GM12891 (cell line): ENCODE data around the gene THSD4.
"Not testable (repeated sequence)": the region's sequence is repeated elsewhere in the genome, so short reads cannot be mapped to it uniquely, and the experiment has no call there.

Experiments
- DNase-seq: peaks from one replicate; pipeline ENCODE4 v3.0.0; 2011; ENCODE audit warnings: low spot score; ENCODE audit not compliant: insufficient read length
- FAIRE-seq: peaks from 2 replicates; lab custom pipeline; 2011; peaks lifted over from hg19 to GRCh38; lab: Jason Lieb, UNC
- PAX5 ChIP-seq: IDR thresholded peaks from 2 replicates; pipeline ENCODE4 v1.6.1; 2011; ENCODE audit warnings: low read length, moderate library complexity, mild to moderate bottlenecking; ENCODE audit not compliant: insufficient read depth, severe bottlenecking
- POLR2A ChIP-seq: IDR thresholded peaks from 2 replicates; pipeline ENCODE4 v1.6.1; 2011; ENCODE audit warnings: low read depth, low read length, control low read depth
- POLR2AphosphoS5 ChIP-seq: IDR thresholded peaks from 2 replicates; pipeline ENCODE4 v1.6.1; 2011; ENCODE audit warnings: low read depth, low read length, control low read depth
- POU2F2 ChIP-seq: IDR thresholded peaks from 2 replicates; pipeline ENCODE4 v1.6.1; 2011; ENCODE audit warnings: low read depth, mild to moderate bottlenecking, control low read depth, low read length, moderate library complexity
- SPI1 ChIP-seq: IDR thresholded peaks from 2 replicates; pipeline ENCODE4 v1.6.1; 2011; ENCODE audit warnings: low read depth, low read length, control low read depth
- TAF1 ChIP-seq: IDR thresholded peaks from 2 replicates; pipeline ENCODE4 v1.6.1; 2011; ENCODE audit warnings: low read depth, low read length, control low read depth

The THSD4 gene

GRCh38 chr15:71355268-71355667, 240.0 kb downstream of the THSD4 start:
- DNase-seq, result no peak
- TF ChIP-seq POU2F2, result no peak
- no peak for TF ChIP-seq TAF1
- no peak for TF ChIP-seq POLR2AphosphoS5
- no peak for TF ChIP-seq SPI1
- no peak for TF ChIP-seq POLR2A
- no peak for TF ChIP-seq PAX5

GRCh38 chr15:71357321-71357732, 242.1 kb downstream of the THSD4 start:
- FAIRE-seq, result no peak
- no peak for TF ChIP-seq PAX5
- TF ChIP-seq POLR2A, result no peak
- DNase-seq, result no peak

More at GRCh38 chr15:71355268-71355667, 240.0 kb downstream of the THSD4 start:
- FAIRE-seq, result no peak

GRCh38 chr15:71357967-71358366, 242.7 kb downstream of the THSD4 start:
- no peak for FAIRE-seq
- DNase-seq, result no peak
- no peak for TF ChIP-seq SPI1
- TF ChIP-seq POU2F2, result no peak
- no peak for TF ChIP-seq PAX5
- TF ChIP-seq POLR2AphosphoS5, result no peak
- TF ChIP-seq POLR2A, result no peak
- TF ChIP-seq TAF1, result no peak

- TF ChIP-seq PAX5 (no peak), POLR2AphosphoS5 (no peak), SPI1 (no peak), POU2F2 (no peak), TAF1 (no peak), POLR2A (no peak)
- no peak for FAIRE-seq
- DNase-seq, result no peak
Observed at GRCh38 chr15:71359246-71359645, 244.0 kb downstream of the THSD4 start.

GRCh38 chr15:71362556-71362955, 247.3 kb downstream of the THSD4 start:
- DNase-seq, result no peak
- TF ChIP-seq TAF1, result no peak
- TF ChIP-seq PAX5, result no peak
- no peak for TF ChIP-seq POLR2AphosphoS5
- TF ChIP-seq SPI1, result no peak
- TF ChIP-seq POLR2A, result no peak
- FAIRE-seq, result no peak

GRCh38 chr15:71362987-71363968, 248.0 kb downstream of the THSD4 start:
- DNase-seq, result no peak
- no peak for FAIRE-seq

GRCh38 chr15:71364117-71364584, 248.9 kb downstream of the THSD4 start:
- DNase-seq (no peak), FAIRE-seq (no peak)
- TF ChIP-seq POU2F2 (no peak), POLR2AphosphoS5 (no peak), POLR2A (no peak), PAX5 (no peak), TAF1 (no peak), SPI1 (no peak)

More at GRCh38 chr15:71362987-71363968, 248.0 kb downstream of the THSD4 start:
- no peak for TF ChIP-seq SPI1
- TF ChIP-seq POU2F2, result no peak
- TF ChIP-seq TAF1, result no peak
- TF ChIP-seq POLR2AphosphoS5, result no peak
- TF ChIP-seq POLR2A, result no peak
- TF ChIP-seq PAX5, result no peak

- no peak for TF ChIP-seq POLR2AphosphoS5
- TF ChIP-seq TAF1, result no peak
- TF ChIP-seq SPI1, result no peak
- no peak for TF ChIP-seq POLR2A
- no peak for TF ChIP-seq PAX5
- TF ChIP-seq POU2F2, result no peak
- DNase-seq, result no peak
- FAIRE-seq, result no peak
Observed at GRCh38 chr15:71366522-71366921, 251.3 kb downstream of the THSD4 start.

- FAIRE-seq, result no peak
- DNase-seq, result no peak
- TF ChIP-seq POU2F2 (no peak), POLR2AphosphoS5 (no peak), TAF1 (no peak), PAX5 (no peak), SPI1 (no peak), POLR2A (no peak)
Observed at GRCh38 chr15:71366926-71367325, 251.7 kb downstream of the THSD4 start.

- not testable (repeated sequence) for FAIRE-seq, DNase-seq
Observed at GRCh38 chr15:71367737-71368136, 252.5 kb downstream of the THSD4 start.

- not testable (repeated sequence) for DNase-seq, FAIRE-seq
Observed at GRCh38 chr15:71372769-71373168, 257.5 kb downstream of the THSD4 start.
